Transverse colon (tissue), 4 donors: ENCODE measurements around the gene WWOX. TPM values are rescaled to one million over a fixed set of nuclear protein-coding genes. Genes with fewer than 3 reads are reported as not detected.

Experiments
- DNase-seq: peaks from one replicate; pipeline ENCODE4 v3.0.0-alpha.2; 2019
- H3K27ac ChIP-seq, 4 donors: fragments of 200-600 bp; sonication (generic); 2 replicates each; pipeline ENCODE4 v1.5.1; 2016 to 2018; ENCODE audit warnings: inconsistent platforms in 4 of 4
- H3K27me3 ChIP-seq: fragments of 200-600 bp; sonication (generic); 2 replicates; pipeline ENCODE4 v1.5.1; 2017; ENCODE audit warnings: inconsistent platforms
- H3K36me3 ChIP-seq, 4 donors: fragments of 200-600 bp; sonication (generic); 2 replicates each; pipeline ENCODE4 v1.5.1; 2017 to 2019; ENCODE audit warnings: inconsistent platforms in 4 of 4
- H3K4me1 ChIP-seq, 4 donors: fragments of 200-600 bp; sonication (generic); 2 replicates each; pipeline ENCODE4 v1.5.1; 2017 to 2020; ENCODE audit warnings: inconsistent platforms in 4 of 4
- H3K4me3 ChIP-seq, 4 donors: fragments of 200-600 bp; sonication (generic); 1 replicate in 1 of 4; 2 replicates in 3 of 4; pipeline versions ENCODE4 v1.5.1 to v1.6.1; 2017 to 2019; ENCODE audit warnings: inconsistent platforms in 4 of 4
- H3K9me3 ChIP-seq, 2 donors: fragments of 200-600 bp; sonication (generic); 2 replicates each; pipeline ENCODE4 v1.5.1; 2017 to 2019; ENCODE audit warnings: inconsistent platforms in 2 of 2
- CTCF ChIP-seq, 5 experiments: fragments of 200-600 bp in 3 of 5; fragments of 450-650 bp in 2 of 5; sonication (generic) in 3 of 5; IDR thresholded peaks; 1 replicate in 2 of 5; 2 replicates in 3 of 5; pipeline ENCODE4 v1.5.1; 2016 to 2017; ENCODE audit warnings: antibody characterized with exemption in 5 of 5, inconsistent platforms in 3 of 5, mild to moderate bottlenecking in 2 of 5, moderate library complexity in 1 of 5
- EP300 ChIP-seq: sonication (generic); formaldehyde crosslinking; IDR thresholded peaks from one replicate; pipeline ENCODE4 v1.6.1; 2017; ENCODE audit warnings: antibody characterized with exemption, low read depth
- POLR2A ChIP-seq: fragments of 450-650 bp; IDR thresholded peaks from one replicate; pipeline ENCODE4 v1.6.1; 2016; ENCODE audit warnings: antibody characterized with exemption, mild to moderate bottlenecking, moderate library complexity
- POLR2AphosphoS5 ChIP-seq, 3 donors: sonication (generic); formaldehyde crosslinking; IDR thresholded peaks; one replicate each; pipeline ENCODE4 v1.6.1; 2016; ENCODE audit warnings: antibody characterized with exemption in 3 of 3
- WGBS, 2 donors: methylation state at CpG; one replicate each; pipeline ENCODE4 v1.1.5; 2018; ENCODE audit warnings: low coverage in 1 of 2; 5-methylcytosine and 5-hydroxymethylcytosine counted together
- in situ Hi-C, 4 donors: fragments of 200-750 bp; cut with MboI; loops; one replicate each; pipeline versions ENCODE4 v1.15.0 to v1.15.1; 2017; ENCODE audit warnings: low sequenced_read_pairs in 3 of 4, low pct_ligation_motif_present in 1 of 4, low pct_unique_long_range_greater_than_20kb in 1 of 4
- intact Hi-C: fragments of 100-400 bp; cut with DNase I; formaldehyde crosslinking; loops from one replicate; pipeline ENCODE4 v1.15.1; 2023; ENCODE audit warnings: low total_unique reads
- total RNA-seq, 4 donors: library from RNA; depleted of rRNA; stranded (reverse); fragments of >200 nt; gene quantifications; one replicate each; pipeline ENCODE4 v1.1.0, GENCODE V29; 2016

WWOX gene
- total RNA-seq, 4 donors from 2014 or later = 11.2 to 53.8 (median 24.8) TPM

GRCh38 chr16:79155904-79156303, 1056.5 kb downstream of the WWOX start:
- intact Hi-C loops = no loop called here
- no peak overlapping the region for H3K27ac ChIP-seq
- no peaks in the 10 kb centered on the region for H3K36me3 ChIP-seq
- in situ Hi-C loops = no loop called here
- H3K9me3 ChIP-seq = no peaks in the 10 kb centered on the region
- DNase-seq = no peak
- WGBS, 2 donors = 71 to 74% methylated on average over 2 to 4 of the region's 4 CpGs
- H3K4me3 ChIP-seq = no peak overlapping the region
- no peaks in the 10 kb centered on the region for H3K27me3 ChIP-seq
- no peaks in the 10 kb centered on the region for H3K4me1 ChIP-seq
- TF ChIP-seq CTCF (IDR thresholded peaks at IDR 0.05) = no peak
- TF ChIP-seq POLR2AphosphoS5 (IDR thresholded peaks at IDR 0.05) = no peak
- TF ChIP-seq POLR2A = no peak
- TF ChIP-seq EP300 = no peak

GRCh38 chr16:79156761-79157160, 1057.3 kb downstream of the WWOX start:
- no peaks in the 10 kb centered on the region for H3K36me3 ChIP-seq
- in situ Hi-C loops = no loop called here
- no peaks in the 10 kb centered on the region for H3K27me3 ChIP-seq
- intact Hi-C loops = no loop called here
- WGBS, 2 donors = 33 to 48% methylated on average over 1 of the region's 1 CpG
- H3K4me3 ChIP-seq = no peak overlapping the region
- TF ChIP-seq POLR2A = no peak
- TF ChIP-seq POLR2AphosphoS5 (IDR thresholded peaks at IDR 0.05) = no peak
- DNase-seq = no peak
- H3K9me3 ChIP-seq = no peaks in the 10 kb centered on the region
- H3K27ac ChIP-seq = no peak overlapping the region
- H3K4me1 ChIP-seq = no peaks in the 10 kb centered on the region

- no peaks in the 10 kb centered on the region for H3K27me3 ChIP-seq
- peaks cover 0 to 3% (median 2%) of the 10 kb centered on the region in 4 donors for H3K4me1 ChIP-seq
- intact Hi-C loops (no loop called here), in situ Hi-C loops (no loop called here)
- DNase-seq = no peak
- TF ChIP-seq EP300 (no peak), POLR2AphosphoS5 (IDR thresholded peaks at IDR 0.05) (no peak), POLR2A (no peak), CTCF (IDR thresholded peaks at IDR 0.05) (no peak)
- H3K27ac ChIP-seq = no peak overlapping the region
- H3K9me3 ChIP-seq = no peaks in the 10 kb centered on the region
- no peak overlapping the region for H3K4me3 ChIP-seq
- 88 to 97% methylated on average over 6 of the region's 6 CpGs for WGBS, 2 donors
- H3K36me3 ChIP-seq = no peaks in the 10 kb centered on the region
These were observed 1058.9 kb downstream of the WWOX start for GRCh38 chr16:79158337-79158736.

- intact Hi-C loops (no loop called here), in situ Hi-C loops (no loop called here)
- no peaks in the 10 kb centered on the region for H3K27me3 ChIP-seq
- no peaks in the 10 kb centered on the region for H3K9me3 ChIP-seq
- DNase-seq = no peak
- no peak for TF ChIP-seq EP300
- no peak for TF ChIP-seq POLR2A
- no peak for TF ChIP-seq CTCF (IDR thresholded peaks at IDR 0.05)
- no peak for TF ChIP-seq POLR2AphosphoS5 (IDR thresholded peaks at IDR 0.05)
- WGBS, 2 donors = 91 to 94% methylated on average over 6 to 13 of the region's 13 CpGs
- H3K36me3 ChIP-seq = no peaks in the 10 kb centered on the region
- H3K27ac ChIP-seq = no peak overlapping the region
- no peak overlapping the region for H3K4me3 ChIP-seq
- H3K4me1 ChIP-seq = peaks cover 0 to 9% (median 3%) of the 10 kb centered on the region in 4 donors
These were observed 1060.0 kb downstream of the WWOX start for GRCh38 chr16:79159261-79160049.

- DNase-seq = no peak
- Histone ChIP-seq H3K4me3 (no peak overlapping the region), H3K27me3 (no peaks in the 10 kb centered on the region), H3K36me3 (no peaks in the 10 kb centered on the region), H3K4me1 (peaks cover 0 to 19% (median 3%) of the 10 kb centered on the region in 4 donors), H3K9me3 (no peaks in the 10 kb centered on the region), H3K27ac (no peak overlapping the region)
- in situ Hi-C loops (no loop called here), intact Hi-C loops (no loop called here)
- TF ChIP-seq POLR2AphosphoS5 (IDR thresholded peaks at IDR 0.05) (no peak), EP300 (no peak), CTCF (IDR thresholded peaks at IDR 0.05) (no peak), POLR2A (no peak)
- WGBS, 2 donors = 86 to 94% methylated on average over 3 of the region's 3 CpGs
These were observed 1063.5 kb downstream of the WWOX start for GRCh38 chr16:79162977-79163376.
